Esophagus muscularis mucosa (tissue), 3 donors: ENCODE measurements around the gene RGS16.

Experiments
- CTCF ChIP-seq, 3 experiments: fragments of 200-600 bp in 2 of 3; fragments of 450-650 bp in 1 of 3; sonication (generic) in 2 of 3; IDR thresholded peaks; one replicate each; pipeline ENCODE4 v1.5.1; 2017 to 2019; ENCODE audit warnings: antibody characterized with exemption in 3 of 3, mild to moderate bottlenecking in 2 of 3, moderate library complexity in 1 of 3
- POLR2A ChIP-seq: fragments of 450-650 bp; IDR thresholded peaks from one replicate; pipeline ENCODE4 v1.6.1; 2017; ENCODE audit warnings: antibody characterized with exemption, moderate library complexity, mild to moderate bottlenecking, low read depth

DNA sequence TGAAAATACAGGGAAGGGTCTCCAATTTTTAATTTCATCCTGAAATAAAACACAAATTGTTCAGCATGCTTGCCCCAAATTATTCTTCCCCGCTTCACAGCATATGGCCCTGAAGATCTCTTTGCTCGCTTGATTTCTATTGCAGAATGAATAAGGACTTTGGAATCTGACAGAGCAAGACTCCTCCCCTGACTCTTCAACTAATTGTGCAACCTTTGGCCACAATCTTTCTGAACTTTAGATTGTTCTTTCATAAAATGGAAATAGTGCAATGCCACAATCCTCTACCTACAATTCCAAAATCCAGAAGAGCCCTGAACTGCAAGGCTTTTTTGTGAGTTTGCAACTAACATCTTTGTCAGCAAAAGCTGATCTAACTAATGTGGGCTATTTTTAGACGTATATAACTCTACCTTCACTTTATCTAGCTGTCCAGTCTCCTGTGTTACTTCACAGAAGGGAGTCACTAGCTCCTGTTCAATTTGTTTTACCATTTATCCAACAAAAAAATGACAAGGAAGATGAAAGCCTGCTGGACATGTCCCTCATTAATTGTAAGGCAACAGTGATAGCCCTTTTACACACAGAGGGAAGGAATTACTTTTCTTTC lies 28.5 kb downstream of the RGS16 start:
- no peak for TF ChIP-seq CTCF (IDR thresholded peaks at IDR 0.05)
- no peak for TF ChIP-seq POLR2A
